ENCODE data around the gene SERPINB5. TPM values are rescaled to one million over a fixed set of nuclear protein-coding genes. Genes with fewer than 3 reads are reported as not detected.

The SERPINB5 gene
- total RNA-seq, 1 donor from 2014 or later, result not detected

DNA sequence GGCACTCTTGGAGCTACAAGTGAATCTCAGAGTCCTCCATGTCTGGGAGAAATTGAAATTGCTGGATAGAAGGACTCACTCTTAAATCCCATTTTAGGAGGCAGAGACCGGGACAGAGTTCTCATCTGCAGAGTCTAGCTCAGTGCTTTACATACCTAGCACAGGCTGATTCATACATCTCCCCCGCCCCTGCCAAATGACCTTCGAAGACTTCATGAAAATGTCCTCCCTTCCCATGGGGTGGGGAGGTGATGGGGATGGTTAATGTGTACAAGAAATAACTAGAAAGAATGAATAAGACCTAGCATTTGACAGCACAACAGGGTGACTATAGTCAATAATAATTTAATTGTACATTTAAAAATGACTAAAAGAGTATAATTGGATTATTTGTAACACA is 8.2 kb upstream of the SERPINB5 start:
- Mint-ChIP-seq H3K36me3 (ENCODE audit: low read depth) (no peaks in the 10 kb centered on the region), H3K27ac (ENCODE audit: unreplicated experiment) (no peak overlapping the region)

DNA sequence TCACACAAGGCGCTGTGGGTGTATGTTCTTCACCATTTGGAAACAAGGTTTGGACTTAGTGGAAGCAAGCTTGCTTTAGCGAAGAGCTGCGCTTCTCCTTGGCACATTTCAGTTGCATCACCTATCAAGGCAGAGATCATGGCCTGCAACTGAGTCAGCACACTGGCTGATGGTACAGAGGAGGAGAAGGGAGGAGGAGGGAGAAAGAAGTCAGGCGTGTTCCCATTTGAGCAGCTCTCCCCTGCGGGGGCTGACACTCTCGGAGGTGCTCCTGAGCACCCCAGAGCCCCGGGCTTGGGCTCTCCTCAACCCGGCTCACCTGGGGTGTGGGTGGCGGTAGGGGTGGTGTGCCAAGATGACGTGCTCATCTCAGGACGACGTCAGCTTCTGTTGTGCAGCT is 6.0 kb upstream of the SERPINB5 start:
- TF ChIP-seq, protein P1, sequence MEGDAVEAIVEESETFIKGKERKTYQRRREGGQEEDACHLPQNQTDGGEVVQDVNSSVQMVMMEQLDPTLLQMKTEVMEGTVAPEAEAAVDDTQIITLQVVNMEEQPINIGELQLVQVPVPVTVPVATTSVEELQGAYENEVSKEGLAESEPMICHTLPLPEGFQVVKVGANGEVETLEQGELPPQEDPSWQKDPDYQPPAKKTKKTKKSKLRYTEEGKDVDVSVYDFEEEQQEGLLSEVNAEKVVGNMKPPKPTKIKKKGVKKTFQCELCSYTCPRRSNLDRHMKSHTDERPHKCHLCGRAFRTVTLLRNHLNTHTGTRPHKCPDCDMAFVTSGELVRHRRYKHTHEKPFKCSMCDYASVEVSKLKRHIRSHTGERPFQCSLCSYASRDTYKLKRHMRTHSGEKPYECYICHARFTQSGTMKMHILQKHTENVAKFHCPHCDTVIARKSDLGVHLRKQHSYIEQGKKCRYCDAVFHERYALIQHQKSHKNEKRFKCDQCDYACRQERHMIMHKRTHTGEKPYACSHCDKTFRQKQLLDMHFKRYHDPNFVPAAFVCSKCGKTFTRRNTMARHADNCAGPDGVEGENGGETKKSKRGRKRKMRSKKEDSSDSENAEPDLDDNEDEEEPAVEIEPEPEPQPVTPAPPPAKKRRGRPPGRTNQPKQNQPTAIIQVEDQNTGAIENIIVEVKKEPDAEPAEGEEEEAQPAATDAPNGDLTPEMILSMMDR (conservative IDR thresholded peaks at IDR 0.05), result no peak
- Mint-ChIP-seq H3K27ac (ENCODE audit: unreplicated experiment) (no peak overlapping the region), H3K36me3 (ENCODE audit: low read depth) (no peaks in the 10 kb centered on the region), H3K4me1 (peaks cover 4% of the 10 kb centered on the region), H3K9me3 (no peaks in the 10 kb centered on the region), H3K4me3 (no peak overlapping the region), H3K27me3 (ENCODE audit: low read depth) (no peaks in the 10 kb centered on the region)
- DNase-seq (ENCODE audit: low read depth, low spot score), result no peak

More for the DNA sequence above, 8.2 kb upstream of the SERPINB5 start:
- peaks cover 5% of the 10 kb centered on the region for H3K27me3 Mint-ChIP-seq (ENCODE audit: low read depth)
- peaks cover 4% of the 10 kb centered on the region for H3K4me1 Mint-ChIP-seq
- H3K4me3 Mint-ChIP-seq, result no peak overlapping the region
- H3K9me3 Mint-ChIP-seq, result no peaks in the 10 kb centered on the region
- DNase-seq (ENCODE audit: low read depth, low spot score), result no peak
- TF ChIP-seq, protein P1 (conservative IDR thresholded peaks at IDR 0.05), result no peak

DNA sequence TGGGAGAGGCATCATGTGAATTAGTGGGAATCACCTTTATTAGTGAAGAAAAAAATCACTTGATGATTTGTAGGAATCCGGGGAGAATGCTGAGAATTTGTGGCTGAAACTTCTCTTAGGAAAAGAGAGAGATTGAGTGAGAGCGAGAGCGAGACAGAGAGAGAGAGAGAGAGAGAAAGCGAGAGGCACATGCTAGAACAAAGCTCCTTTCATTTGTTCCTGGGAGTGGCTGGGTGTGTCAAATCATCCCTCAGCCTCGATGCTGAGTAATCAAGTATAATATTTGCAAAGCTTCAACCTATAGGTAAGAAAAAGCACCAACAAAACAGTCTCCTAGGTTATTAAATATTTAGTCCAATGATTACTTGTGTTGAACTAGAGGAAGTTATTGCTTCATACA is 4.4 kb upstream of the SERPINB5 start:
- H3K9me3 Mint-ChIP-seq, result no peaks in the 10 kb centered on the region
- no peak overlapping the region for H3K27ac Mint-ChIP-seq (ENCODE audit: unreplicated experiment)
- H3K27me3 Mint-ChIP-seq (ENCODE audit: low read depth), result no peaks in the 10 kb centered on the region
- DNase-seq (ENCODE audit: low read depth, low spot score), result no peak
- no peaks in the 10 kb centered on the region for H3K36me3 Mint-ChIP-seq (ENCODE audit: low read depth)
- no peak overlapping the region for H3K4me3 Mint-ChIP-seq
- TF ChIP-seq, protein P1 (conservative IDR thresholded peaks at IDR 0.05), result no peak
- peaks cover 4% of the 10 kb centered on the region for H3K4me1 Mint-ChIP-seq

DNA sequence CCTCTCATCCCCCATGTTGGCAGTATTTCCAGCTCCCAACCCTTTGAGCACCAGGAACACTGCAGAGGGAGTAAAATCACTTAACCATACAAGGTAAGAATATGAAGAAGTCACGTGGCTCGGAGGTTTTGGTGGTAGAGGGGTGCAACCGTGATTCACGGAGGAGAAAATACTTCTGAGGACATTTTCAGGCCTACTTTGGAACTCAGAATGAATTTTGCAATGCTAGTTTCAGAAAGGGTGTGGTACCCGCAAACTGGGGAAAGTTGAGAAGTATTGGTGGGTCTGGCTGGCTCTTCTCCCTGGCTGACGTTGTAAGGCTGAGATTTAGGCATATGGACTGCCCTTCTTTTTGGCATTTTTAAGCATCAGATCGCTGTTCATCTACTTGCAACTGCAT is 442 bp downstream of the SERPINB5 start:
- H3K27me3 Mint-ChIP-seq (ENCODE audit: low read depth), result no peaks in the 10 kb centered on the region
- no peak overlapping the region for H3K4me3 Mint-ChIP-seq
- H3K27ac Mint-ChIP-seq (ENCODE audit: unreplicated experiment), result no peak overlapping the region
- TF ChIP-seq, protein P1 (conservative IDR thresholded peaks at IDR 0.05), result no peak
- no peaks in the 10 kb centered on the region for H3K36me3 Mint-ChIP-seq (ENCODE audit: low read depth)
- DNase-seq (ENCODE audit: low read depth, low spot score), result no peak
- no peaks in the 10 kb centered on the region for H3K9me3 Mint-ChIP-seq
- peaks cover 3% of the 10 kb centered on the region for H3K4me1 Mint-ChIP-seq

DNA sequence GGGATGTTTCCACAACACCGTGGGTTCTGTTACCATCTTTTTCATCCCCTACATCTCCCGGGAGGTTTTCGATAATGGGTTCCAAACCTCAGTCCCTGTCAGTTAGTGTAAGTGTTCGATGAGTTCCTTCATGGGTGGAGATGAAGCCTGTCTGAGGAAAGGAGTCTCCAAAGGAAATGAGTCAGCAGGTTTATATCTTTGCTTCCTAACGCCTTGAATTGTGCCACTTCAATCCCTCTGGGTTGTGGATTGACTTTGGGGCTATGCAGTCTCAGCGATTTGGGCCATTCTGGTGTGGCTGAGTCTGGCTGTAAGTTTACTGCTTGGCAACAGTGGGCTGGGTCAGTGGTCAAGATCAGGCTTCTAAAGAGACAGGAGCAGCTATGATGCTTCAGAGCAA is 1.2 kb downstream of the SERPINB5 start:
- Mint-ChIP-seq H3K27ac (ENCODE audit: unreplicated experiment) (no peak overlapping the region), H3K36me3 (ENCODE audit: low read depth) (no peaks in the 10 kb centered on the region), H3K4me3 (no peak overlapping the region), H3K9me3 (no peaks in the 10 kb centered on the region), H3K27me3 (ENCODE audit: low read depth) (no peaks in the 10 kb centered on the region), H3K4me1 (no peaks in the 10 kb centered on the region)
- TF ChIP-seq, protein P1 (conservative IDR thresholded peaks at IDR 0.05), result no peak
- no peak for DNase-seq (ENCODE audit: low read depth, low spot score)

DNA sequence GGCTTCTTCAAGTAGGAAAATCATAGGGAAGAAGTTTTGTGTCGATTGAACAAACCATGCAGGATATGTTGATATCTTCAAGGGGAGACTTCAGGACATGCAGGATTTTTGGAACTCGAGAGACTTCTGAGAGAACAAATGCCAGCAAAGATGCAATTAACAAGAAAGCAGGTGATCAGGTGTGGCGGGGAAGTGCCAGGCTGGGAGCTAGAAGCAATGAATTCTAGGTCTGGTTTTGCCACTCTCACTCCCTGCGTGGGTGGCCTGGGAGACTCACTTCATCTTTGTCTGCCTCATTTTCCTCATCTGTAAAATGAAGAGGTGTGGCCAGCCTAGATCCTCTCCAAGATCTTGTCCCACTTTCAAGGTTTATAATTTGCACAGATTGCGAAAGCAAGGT is 3.1 kb downstream of the SERPINB5 start:
- TF ChIP-seq, protein P1 (conservative IDR thresholded peaks at IDR 0.05), result no peak
- H3K9me3 Mint-ChIP-seq, result no peaks in the 10 kb centered on the region
- DNase-seq (ENCODE audit: low read depth, low spot score), result no peak
- H3K4me3 Mint-ChIP-seq, result no peak overlapping the region
- no peaks in the 10 kb centered on the region for H3K4me1 Mint-ChIP-seq
- no peak overlapping the region for H3K27ac Mint-ChIP-seq (ENCODE audit: unreplicated experiment)
- no peaks in the 10 kb centered on the region for H3K27me3 Mint-ChIP-seq (ENCODE audit: low read depth)
- H3K36me3 Mint-ChIP-seq (ENCODE audit: low read depth), result no peaks in the 10 kb centered on the region

Measured in neural crest cell (in vitro differentiated cells).